ENCODE results near the gene PAIP2B.

DNA sequence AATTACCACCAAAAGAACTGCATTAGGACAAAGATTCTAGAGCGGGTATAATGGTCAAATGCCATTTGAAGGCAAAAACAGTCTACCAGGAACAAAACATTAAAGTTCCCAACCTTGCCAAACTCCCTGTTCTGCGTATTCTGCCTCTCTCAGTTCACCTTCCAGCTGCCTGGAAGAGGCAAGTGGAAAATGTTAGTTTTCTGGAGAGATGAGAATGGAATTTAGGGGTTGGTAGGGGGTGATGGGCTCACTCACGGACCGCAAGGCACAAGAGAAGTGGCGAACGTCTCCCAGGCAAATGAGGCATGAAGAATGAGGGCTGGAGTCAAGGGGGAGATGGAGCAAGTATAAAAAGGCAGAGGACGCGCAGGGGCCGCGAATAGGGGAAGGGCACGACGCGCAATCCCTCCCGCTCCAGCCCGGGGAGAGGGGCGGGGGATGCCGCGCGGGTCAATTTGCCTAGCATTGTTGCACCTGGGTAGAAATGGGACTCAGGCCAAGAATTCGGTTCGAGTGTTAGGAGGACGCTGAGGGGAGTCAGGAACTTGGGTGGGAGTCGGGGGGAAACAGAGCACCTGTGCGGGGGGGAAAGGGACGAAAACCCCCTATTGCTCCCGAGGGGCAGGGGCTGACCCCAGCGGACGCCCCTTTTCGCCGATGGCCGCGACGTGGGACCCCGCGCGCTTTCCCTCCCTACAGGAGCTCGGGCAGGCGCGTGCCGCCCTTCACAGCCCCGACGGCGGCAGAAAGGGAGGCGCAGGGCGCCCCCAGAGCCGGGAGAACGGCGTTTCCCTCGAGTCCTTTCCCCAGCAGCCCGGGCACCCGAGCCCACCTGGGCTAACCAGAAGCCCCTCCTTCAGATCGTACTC lies 573 bp downstream of the PAIP2B start:
- TF ChIP-seq, protein P1, sequence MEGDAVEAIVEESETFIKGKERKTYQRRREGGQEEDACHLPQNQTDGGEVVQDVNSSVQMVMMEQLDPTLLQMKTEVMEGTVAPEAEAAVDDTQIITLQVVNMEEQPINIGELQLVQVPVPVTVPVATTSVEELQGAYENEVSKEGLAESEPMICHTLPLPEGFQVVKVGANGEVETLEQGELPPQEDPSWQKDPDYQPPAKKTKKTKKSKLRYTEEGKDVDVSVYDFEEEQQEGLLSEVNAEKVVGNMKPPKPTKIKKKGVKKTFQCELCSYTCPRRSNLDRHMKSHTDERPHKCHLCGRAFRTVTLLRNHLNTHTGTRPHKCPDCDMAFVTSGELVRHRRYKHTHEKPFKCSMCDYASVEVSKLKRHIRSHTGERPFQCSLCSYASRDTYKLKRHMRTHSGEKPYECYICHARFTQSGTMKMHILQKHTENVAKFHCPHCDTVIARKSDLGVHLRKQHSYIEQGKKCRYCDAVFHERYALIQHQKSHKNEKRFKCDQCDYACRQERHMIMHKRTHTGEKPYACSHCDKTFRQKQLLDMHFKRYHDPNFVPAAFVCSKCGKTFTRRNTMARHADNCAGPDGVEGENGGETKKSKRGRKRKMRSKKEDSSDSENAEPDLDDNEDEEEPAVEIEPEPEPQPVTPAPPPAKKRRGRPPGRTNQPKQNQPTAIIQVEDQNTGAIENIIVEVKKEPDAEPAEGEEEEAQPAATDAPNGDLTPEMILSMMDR (IDR thresholded peaks at IDR 0.05), result peak; percentile 36
- TF ChIP-seq EZH2 (IDR thresholded peaks at IDR 0.05), result no peak
